ENCODE measurements around the gene SP6.

DNA sequence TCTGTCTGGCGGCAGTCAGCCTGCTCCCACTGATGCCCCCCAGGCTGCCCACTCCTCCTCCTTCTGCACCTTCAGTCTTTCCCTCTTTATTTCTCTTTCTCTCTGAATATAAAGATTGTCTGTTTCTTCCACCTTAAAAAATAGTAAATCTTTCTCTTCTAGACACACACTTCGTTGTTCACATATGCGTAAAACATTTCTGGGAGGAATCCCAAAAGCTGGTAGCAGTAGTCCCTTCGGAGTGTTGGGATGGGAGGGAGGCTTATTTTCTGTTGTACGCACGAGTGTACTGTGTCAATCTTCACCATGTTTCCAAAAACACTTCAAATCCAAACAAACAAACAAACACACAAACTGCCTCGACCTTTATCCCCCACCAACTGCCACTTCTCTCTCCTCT, 39.3 kb downstream of the SP6 start:
- TF ChIP-seq FOXA1 (IDR thresholded peaks at IDR 0.05) = no peak
- TF ChIP-seq, protein P1, sequence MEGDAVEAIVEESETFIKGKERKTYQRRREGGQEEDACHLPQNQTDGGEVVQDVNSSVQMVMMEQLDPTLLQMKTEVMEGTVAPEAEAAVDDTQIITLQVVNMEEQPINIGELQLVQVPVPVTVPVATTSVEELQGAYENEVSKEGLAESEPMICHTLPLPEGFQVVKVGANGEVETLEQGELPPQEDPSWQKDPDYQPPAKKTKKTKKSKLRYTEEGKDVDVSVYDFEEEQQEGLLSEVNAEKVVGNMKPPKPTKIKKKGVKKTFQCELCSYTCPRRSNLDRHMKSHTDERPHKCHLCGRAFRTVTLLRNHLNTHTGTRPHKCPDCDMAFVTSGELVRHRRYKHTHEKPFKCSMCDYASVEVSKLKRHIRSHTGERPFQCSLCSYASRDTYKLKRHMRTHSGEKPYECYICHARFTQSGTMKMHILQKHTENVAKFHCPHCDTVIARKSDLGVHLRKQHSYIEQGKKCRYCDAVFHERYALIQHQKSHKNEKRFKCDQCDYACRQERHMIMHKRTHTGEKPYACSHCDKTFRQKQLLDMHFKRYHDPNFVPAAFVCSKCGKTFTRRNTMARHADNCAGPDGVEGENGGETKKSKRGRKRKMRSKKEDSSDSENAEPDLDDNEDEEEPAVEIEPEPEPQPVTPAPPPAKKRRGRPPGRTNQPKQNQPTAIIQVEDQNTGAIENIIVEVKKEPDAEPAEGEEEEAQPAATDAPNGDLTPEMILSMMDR (IDR thresholded peaks at IDR 0.05; ENCODE audit: low read depth, low read length, missing input control) = no peak
- no peak for TF ChIP-seq TAF1 (conservative IDR thresholded peaks at IDR 0.05)
- no peak for TF ChIP-seq SP1 (IDR thresholded peaks at IDR 0.05)

Data from liver (tissue), 3 donors.